Neutrophil (primary cell): ENCODE data around the gene LRBA.

Experiments
- H3K27ac ChIP-seq: fragments of 200-600 bp; sonication (generic); 2 replicates; pipeline ENCODE4 v1.5.1; 2016; ENCODE audit warnings: mild to moderate bottlenecking, moderate library complexity
- H3K27me3 ChIP-seq: fragments of 200-600 bp; sonication (generic); 2 replicates; pipeline ENCODE4 v1.6.0; 2016; ENCODE audit warnings: mild to moderate bottlenecking
- H3K36me3 ChIP-seq: fragments of 200-600 bp; sonication (generic); 2 replicates; pipeline ENCODE4 v1.5.1; 2017
- H3K4me1 ChIP-seq, 2 experiments: fragments of 200-600 bp in 1 of 2; sonication (generic) in 1 of 2; 1 replicate in 1 of 2; 2 replicates in 1 of 2; pipeline versions ENCODE4 v1.5.1 to v1.6.1; 2013 to 2016; ENCODE audit warnings: low read depth in 1 of 2, low read length in 1 of 2, mild to moderate bottlenecking in 1 of 2, moderate library complexity in 1 of 2; ENCODE audit not compliant: control insufficient read depth in 1 of 2, insufficient read depth in 1 of 2
- H3K4me3 ChIP-seq, 2 experiments: fragments of 200-600 bp in 1 of 2; sonication (generic) in 1 of 2; 1 replicate in 1 of 2; 2 replicates in 1 of 2; pipeline ENCODE4 v1.5.1; 2013 to 2016; ENCODE audit warnings: low read depth in 1 of 2, low read length in 1 of 2, mild to moderate bottlenecking in 1 of 2, moderate library complexity in 1 of 2
- H3K9me3 ChIP-seq: fragments of 200-600 bp; sonication (generic); 2 replicates; pipeline ENCODE4 v1.5.1; 2016
- TF ChIP-seq, protein P1 (sequence below): fragments of 200-600 bp; sonication (generic); IDR thresholded peaks from 2 replicates; pipeline ENCODE4 v1.5.1; 2016; ENCODE audit warnings: antibody characterized with exemption

The LRBA gene

DNA sequence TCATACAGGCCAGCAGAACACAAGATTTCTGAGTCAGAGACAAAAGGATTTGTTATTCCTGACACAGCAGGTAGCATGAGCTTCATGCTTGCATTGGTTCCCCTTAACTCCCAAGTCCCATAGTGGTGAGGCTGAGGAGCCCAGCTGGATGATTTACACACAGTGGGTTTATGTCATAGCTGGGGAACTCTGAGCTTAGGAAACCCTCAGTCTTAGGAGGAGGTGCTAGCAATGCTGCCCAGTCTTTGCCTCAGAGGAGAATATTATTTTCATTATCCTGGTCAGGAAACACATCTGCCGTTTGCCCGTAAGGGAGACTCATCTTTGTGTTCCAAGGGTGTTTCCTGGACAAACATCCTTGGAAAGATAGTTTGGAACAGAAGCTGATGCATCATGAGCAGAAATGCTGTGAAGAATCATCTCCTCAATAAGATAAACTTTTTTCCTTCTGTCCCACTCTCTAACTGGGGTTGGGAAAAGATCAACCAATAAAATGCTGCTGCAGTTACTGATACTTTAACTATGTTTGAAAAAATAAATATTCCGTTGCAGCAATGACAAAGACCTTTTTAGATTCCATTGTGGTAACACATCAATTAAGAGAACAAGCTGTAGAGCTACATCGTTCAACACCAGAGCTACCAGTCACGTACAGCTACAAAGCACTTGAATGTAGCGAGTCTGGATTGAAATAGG is 790.0 kb downstream of the LRBA start:
- Histone ChIP-seq H3K27me3 (no peaks in the 10 kb centered on the region), H3K4me3 (no peak overlapping the region), H3K27ac (no peak overlapping the region), H3K4me1 (no peaks in the 10 kb centered on the region), H3K9me3 (no peaks in the 10 kb centered on the region), H3K36me3 (no peaks in the 10 kb centered on the region)
- TF ChIP-seq, protein P1, sequence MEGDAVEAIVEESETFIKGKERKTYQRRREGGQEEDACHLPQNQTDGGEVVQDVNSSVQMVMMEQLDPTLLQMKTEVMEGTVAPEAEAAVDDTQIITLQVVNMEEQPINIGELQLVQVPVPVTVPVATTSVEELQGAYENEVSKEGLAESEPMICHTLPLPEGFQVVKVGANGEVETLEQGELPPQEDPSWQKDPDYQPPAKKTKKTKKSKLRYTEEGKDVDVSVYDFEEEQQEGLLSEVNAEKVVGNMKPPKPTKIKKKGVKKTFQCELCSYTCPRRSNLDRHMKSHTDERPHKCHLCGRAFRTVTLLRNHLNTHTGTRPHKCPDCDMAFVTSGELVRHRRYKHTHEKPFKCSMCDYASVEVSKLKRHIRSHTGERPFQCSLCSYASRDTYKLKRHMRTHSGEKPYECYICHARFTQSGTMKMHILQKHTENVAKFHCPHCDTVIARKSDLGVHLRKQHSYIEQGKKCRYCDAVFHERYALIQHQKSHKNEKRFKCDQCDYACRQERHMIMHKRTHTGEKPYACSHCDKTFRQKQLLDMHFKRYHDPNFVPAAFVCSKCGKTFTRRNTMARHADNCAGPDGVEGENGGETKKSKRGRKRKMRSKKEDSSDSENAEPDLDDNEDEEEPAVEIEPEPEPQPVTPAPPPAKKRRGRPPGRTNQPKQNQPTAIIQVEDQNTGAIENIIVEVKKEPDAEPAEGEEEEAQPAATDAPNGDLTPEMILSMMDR, result no peak

DNA sequence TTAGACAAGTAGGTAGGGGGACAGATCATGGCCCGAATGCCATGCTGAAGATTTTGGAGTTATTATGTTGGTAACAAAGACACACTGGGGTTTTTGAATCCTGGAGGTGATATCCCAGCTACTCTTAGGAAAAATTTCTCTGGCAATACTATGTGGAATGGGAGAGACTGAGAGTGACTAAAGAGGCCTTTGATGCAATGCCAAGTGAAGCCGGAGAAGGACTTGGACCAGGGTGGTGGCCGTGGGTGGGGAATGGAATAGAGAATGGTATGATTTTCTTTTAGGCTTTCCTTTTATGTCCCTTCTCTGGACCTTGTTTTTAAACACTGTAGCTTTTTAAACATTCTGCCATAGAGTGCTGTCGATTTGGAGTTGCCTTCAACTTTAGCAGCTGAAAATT is 795.2 kb downstream of the LRBA start:
- TF ChIP-seq, protein P1, result no peak
- Histone ChIP-seq H3K9me3 (no peaks in the 10 kb centered on the region), H3K27ac (no peak overlapping the region), H3K36me3 (no peaks in the 10 kb centered on the region), H3K27me3 (no peaks in the 10 kb centered on the region), H3K4me1 (no peaks in the 10 kb centered on the region), H3K4me3 (no peak overlapping the region)

DNA sequence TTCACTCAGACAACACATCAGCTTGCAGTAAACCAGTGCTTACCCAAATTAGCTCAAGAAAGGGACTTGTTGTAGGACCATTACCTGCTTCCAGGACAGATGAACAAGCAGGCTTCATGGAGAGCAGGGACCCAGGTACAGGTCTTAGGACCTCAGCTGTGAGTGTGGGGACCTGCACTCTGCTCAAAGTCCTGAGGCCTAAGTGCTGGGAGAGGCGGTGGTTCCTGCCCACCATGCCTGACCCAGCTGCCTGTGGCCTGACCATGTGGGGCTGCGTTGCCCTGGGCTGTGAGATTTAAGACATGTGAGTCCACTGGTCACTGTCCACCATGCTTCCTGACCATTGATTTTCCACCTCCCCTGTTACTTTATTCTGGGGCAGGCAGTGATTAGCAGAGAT is 796.6 kb downstream of the LRBA start:
- Histone ChIP-seq H3K4me1 (no peaks in the 10 kb centered on the region), H3K4me3 (no peak overlapping the region), H3K27me3 (no peaks in the 10 kb centered on the region), H3K9me3 (no peaks in the 10 kb centered on the region), H3K27ac (no peak overlapping the region), H3K36me3 (no peaks in the 10 kb centered on the region)
- TF ChIP-seq, protein P1, result no peak

DNA sequence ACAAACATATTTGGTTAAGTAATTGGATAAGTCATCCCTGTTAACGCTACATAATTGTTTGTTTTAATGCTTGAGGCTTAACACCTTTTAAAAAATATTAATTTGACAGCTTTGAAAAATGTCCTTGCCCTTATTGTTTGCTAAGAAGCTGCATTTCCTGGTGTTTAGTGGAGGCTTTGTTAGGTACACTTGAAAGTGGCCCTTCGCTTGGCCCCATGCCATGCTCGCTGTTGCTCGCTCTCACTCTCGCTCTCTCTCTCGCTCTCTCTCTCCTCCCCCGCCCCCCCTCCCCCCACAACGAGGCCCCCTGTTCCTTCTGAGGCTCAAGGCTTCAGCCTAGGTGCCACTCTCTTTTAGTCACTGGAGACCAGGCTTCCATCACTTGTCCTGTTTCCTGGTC is 797.3 kb downstream of the LRBA start:
- Histone ChIP-seq H3K36me3 (no peaks in the 10 kb centered on the region), H3K27me3 (no peaks in the 10 kb centered on the region), H3K27ac (no peak overlapping the region), H3K4me3 (no peak overlapping the region), H3K4me1 (no peaks in the 10 kb centered on the region), H3K9me3 (no peaks in the 10 kb centered on the region)
- TF ChIP-seq, protein P1, result no peak

DNA sequence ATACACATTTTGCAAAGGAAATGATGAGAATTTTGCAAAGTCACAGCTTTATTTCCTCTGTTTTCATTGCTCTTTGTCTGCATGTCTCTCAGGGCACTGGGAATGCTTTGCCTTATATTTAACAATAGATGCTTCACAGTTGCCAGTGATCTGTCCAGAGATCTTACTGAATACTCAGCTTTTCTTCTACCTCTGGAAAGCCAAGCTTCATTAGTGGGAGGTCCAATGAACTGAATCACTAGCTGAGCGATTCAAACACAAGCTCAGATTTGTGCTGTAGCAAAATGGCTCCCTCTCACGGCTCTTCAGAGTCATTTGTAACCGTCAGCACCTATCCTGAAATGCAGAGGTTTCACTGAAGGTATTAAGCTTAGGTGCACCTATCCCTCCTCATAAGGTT is 797.9 kb downstream of the LRBA start:
- no peak overlapping the region for H3K4me3 ChIP-seq
- no peaks in the 10 kb centered on the region for H3K9me3 ChIP-seq
- H3K27ac ChIP-seq, result no peak overlapping the region
- no peaks in the 10 kb centered on the region for H3K27me3 ChIP-seq
- H3K36me3 ChIP-seq, result no peaks in the 10 kb centered on the region
- TF ChIP-seq, protein P1, result no peak
- H3K4me1 ChIP-seq, result no peaks in the 10 kb centered on the region
